ENCODE measurements around the gene COL8A2.

The COL8A2 gene

GRCh38 chr1:36101546-36101945 lies 23.5 kb downstream of the COL8A2 start:
- DNase-seq (ENCODE audit: low read depth) = no peak
- no peak overlapping the region for H3K4me3 ChIP-seq (ENCODE audit: control insufficient read depth, low read depth, low read length)
- no peak for TF ChIP-seq CTCF (conservative IDR thresholded peaks at IDR 0.05; ENCODE audit: control insufficient read depth, insufficient read depth, low read depth, low read length)

- no peak for DNase-seq (ENCODE audit: low read depth)
- no peak overlapping the region for H3K4me3 ChIP-seq (ENCODE audit: control insufficient read depth, low read depth, low read length)
- TF ChIP-seq CTCF (conservative IDR thresholded peaks at IDR 0.05; ENCODE audit: control insufficient read depth, insufficient read depth, low read depth, low read length) = no peak
Observed at GRCh38 chr1:36100376-36100775, 24.6 kb downstream of the COL8A2 start.

GRCh38 chr1:36099681-36100341 lies 25.2 kb downstream of the COL8A2 start:
- peak; percentile 82 for TF ChIP-seq CTCF (conservative IDR thresholded peaks at IDR 0.05; ENCODE audit: control insufficient read depth, insufficient read depth, low read depth, low read length)

GRCh38 chr1:36098650-36099365 lies 26.2 kb downstream of the COL8A2 start:
- H3K4me3 ChIP-seq (ENCODE audit: control insufficient read depth, low read depth, low read length) = no peak overlapping the region
- no peak for TF ChIP-seq CTCF (conservative IDR thresholded peaks at IDR 0.05; ENCODE audit: control insufficient read depth, insufficient read depth, low read depth, low read length)
- DNase-seq (ENCODE audit: low read depth) = no peak

More at GRCh38 chr1:36099681-36100341, 25.2 kb downstream of the COL8A2 start:
- DNase-seq (ENCODE audit: low read depth) = peak; percentile 73
- no peak overlapping the region for H3K4me3 ChIP-seq (ENCODE audit: control insufficient read depth, low read depth, low read length)

- H3K4me3 ChIP-seq (ENCODE audit: control insufficient read depth, low read depth, low read length) = no peak overlapping the region
- DNase-seq (ENCODE audit: low read depth) = no peak
Observed at GRCh38 chr1:36097693-36098585, 27.1 kb downstream of the COL8A2 start.

More at GRCh38 chr1:36097693-36098585, 27.1 kb downstream of the COL8A2 start:
- TF ChIP-seq CTCF (conservative IDR thresholded peaks at IDR 0.05; ENCODE audit: control insufficient read depth, insufficient read depth, low read depth, low read length) = no peak

Data from fibroblast of mammary gland (primary cell).